Activated CD4-positive, alpha-beta T cell treated with anti-CD3 and anti-CD28 coated beads for 4 hours (primary cell): Measurements from ENCODE around the gene NASP.

Experiments
- DNase-seq, 2 donors: peaks; one replicate each; pipeline ENCODE4 v3.0.0-alpha.2; 2020

NASP gene

GRCh38 chr1:45620588-45621500 lies 37.0 kb downstream of the NASP start:
- DNase-seq: no peak

GRCh38 chr1:45621501-45621836 lies 37.6 kb downstream of the NASP start:
- DNase-seq: no peak

GRCh38 chr1:45621895-45622523 lies 38.2 kb downstream of the NASP start:
- DNase-seq: no peak

- no peak for DNase-seq
Measured at GRCh38 chr1:45622524-45623394, 38.9 kb downstream of the NASP start.

GRCh38 chr1:45623972-45624371 lies 40.1 kb downstream of the NASP start, which contains the start of gene CCDC17:
CCDC17 (minus strand) TSS chr1:45624054; CDS start chr1:45623909, 145 bp downstream.
- no peak for DNase-seq

- no peak for DNase-seq
Measured at GRCh38 chr1:45629035-45629434, 45.2 kb downstream of the NASP start.

- no peak for DNase-seq
Measured at GRCh38 chr1:45630429-45630828, 46.6 kb downstream of the NASP start.

- DNase-seq: no peak
Measured at GRCh38 chr1:45635211-45635610, 51.4 kb downstream of the NASP start.

- DNase-seq: no peak
Measured at GRCh38 chr1:45640293-45640692, 56.5 kb downstream of the NASP start.

- no peak for DNase-seq
Measured at GRCh38 chr1:45643321-45643720, 59.5 kb downstream of the NASP start.

GRCh38 chr1:45643978-45644377 lies 60.1 kb downstream of the NASP start:
- no peak for DNase-seq

- DNase-seq: no peak
Measured at GRCh38 chr1:45644661-45645060, 60.8 kb downstream of the NASP start.

- no peak for DNase-seq
Measured at GRCh38 chr1:45647248-45648021, 63.6 kb downstream of the NASP start.

- no peak for DNase-seq
Measured at GRCh38 chr1:45654540-45655280, 70.9 kb downstream of the NASP start.

- no peak for DNase-seq
Measured at GRCh38 chr1:45656573-45657226, 72.9 kb downstream of the NASP start.

GRCh38 chr1:45658171-45658570 lies 74.3 kb downstream of the NASP start:
- no peak for DNase-seq

- DNase-seq: no peak
Measured at GRCh38 chr1:45659222-45659621, 75.4 kb downstream of the NASP start.

- DNase-seq: no peak
Measured at GRCh38 chr1:45660336-45660735, 76.5 kb downstream of the NASP start.

- DNase-seq: no peak
Measured at GRCh38 chr1:45666836-45667235, 83.0 kb downstream of the NASP start.

- DNase-seq: no peak
Measured at GRCh38 chr1:45667321-45668111, 83.7 kb downstream of the NASP start.
